HG02970 (cell line): ENCODE results near the gene INHBB.
"Not testable (repeated sequence)": the region's sequence is repeated elsewhere in the genome, so short reads cannot be mapped to it uniquely, and the experiment has no call there.

ENCODE experiments used
- ATAC-seq: cut with Tn5 transposase; IDR thresholded peaks from one replicate; pipeline ENCODE4 v1.9.1; 2021; ENCODE audit warnings: mild to moderate bottlenecking, moderate library complexity, moderate number of reproducible peaks; ENCODE audit not compliant: unreplicated experiment, low FRiP score

INHBB gene

GRCh38 chr2:120315367-120316033 is 30.4 kb upstream of the INHBB start:
- no peak for ATAC-seq

- ATAC-seq: no peak
Measured at GRCh38 chr2:120316071-120316470, 29.9 kb upstream of the INHBB start.

GRCh38 chr2:120316528-120317179 is 29.3 kb upstream of the INHBB start:
- ATAC-seq: no peak

- ATAC-seq: no peak
Measured at GRCh38 chr2:120317180-120317533, 28.8 kb upstream of the INHBB start.

GRCh38 chr2:120317916-120318315 is 28.0 kb upstream of the INHBB start:
- ATAC-seq: no peak

GRCh38 chr2:120318626-120319025 is 27.3 kb upstream of the INHBB start:
- no peak for ATAC-seq

- no peak for ATAC-seq
Measured at GRCh38 chr2:120319123-120319522, 26.8 kb upstream of the INHBB start.

- ATAC-seq: no peak
Measured at GRCh38 chr2:120319686-120320317, 26.1 kb upstream of the INHBB start.

GRCh38 chr2:120320318-120320851 is 25.6 kb upstream of the INHBB start:
- no peak for ATAC-seq

- not testable (repeated sequence) for ATAC-seq
Measured at GRCh38 chr2:120320887-120321556, 24.9 kb upstream of the INHBB start.

- ATAC-seq: no peak
Measured at GRCh38 chr2:120321721-120322284, 24.1 kb upstream of the INHBB start.

GRCh38 chr2:120322329-120322728 is 23.6 kb upstream of the INHBB start:
- ATAC-seq: no peak

GRCh38 chr2:120323214-120323613 is 22.7 kb upstream of the INHBB start:
- ATAC-seq: no peak

GRCh38 chr2:120323807-120324399 is 22.0 kb upstream of the INHBB start:
- no peak for ATAC-seq

- ATAC-seq: no peak
Measured at GRCh38 chr2:120324933-120325332, 21.0 kb upstream of the INHBB start.

- no peak for ATAC-seq
Measured at GRCh38 chr2:120326066-120326465, 19.9 kb upstream of the INHBB start.

GRCh38 chr2:120330946-120331822 is 14.8 kb upstream of the INHBB start:
- ATAC-seq: no peak

- ATAC-seq: no peak
Measured at GRCh38 chr2:120331903-120332302, 14.0 kb upstream of the INHBB start.

GRCh38 chr2:120332384-120332783 is 13.6 kb upstream of the INHBB start:
- ATAC-seq: no peak
